ENCODE data around the gene NLGN4Y.

NLGN4Y gene

GRCh38 chrY:14536703-14537102 is 12.4 kb downstream of the NLGN4Y start:
- TF ChIP-seq ZC3H10 (CRISPR knock-in tag; IDR thresholded peaks at IDR 0.05) = no peak
- TF ChIP-seq BACH2 (CRISPR knock-in tag; IDR thresholded peaks at IDR 0.05; ENCODE audit: borderline replicate concordance) = no peak
- TF ChIP-seq ESRRG (CRISPR knock-in tag; IDR thresholded peaks at IDR 0.05) = no peak
- no peak for TF ChIP-seq TOX (CRISPR knock-in tag; IDR thresholded peaks at IDR 0.05; ENCODE audit: borderline replicate concordance)
- TF ChIP-seq CREB5 (CRISPR knock-in tag; IDR thresholded peaks at IDR 0.05; ENCODE audit: low read depth) = no peak
- no peak for TF ChIP-seq ZNF8 (CRISPR knock-in tag; IDR thresholded peaks at IDR 0.05)
- TF ChIP-seq RARB (CRISPR knock-in tag; IDR thresholded peaks at IDR 0.05) = no peak
- TF ChIP-seq CSRNP3 (CRISPR knock-in tag; IDR thresholded peaks at IDR 0.05) = no peak
- no peak for TF ChIP-seq ZNF565 (CRISPR knock-in tag; conservative IDR thresholded peaks at IDR 0.05; ENCODE audit: low read depth)
- TF ChIP-seq PATZ1 (CRISPR knock-in tag; IDR thresholded peaks at IDR 0.05; ENCODE audit: borderline replicate concordance) = no peak
- TF ChIP-seq ZNF70 (CRISPR knock-in tag; IDR thresholded peaks at IDR 0.05) = no peak
- TF ChIP-seq TCF4 (CRISPR knock-in tag; IDR thresholded peaks at IDR 0.05; ENCODE audit: borderline replicate concordance) = no peak
- no peak for TF ChIP-seq CSDC2 (CRISPR knock-in tag; IDR thresholded peaks at IDR 0.05)
- no peak for ATAC-seq

- TF ChIP-seq CSDC2 (CRISPR knock-in tag; IDR thresholded peaks at IDR 0.05) (no peak), CREB5 (CRISPR knock-in tag; IDR thresholded peaks at IDR 0.05; ENCODE audit: low read depth) (no peak), ZNF70 (CRISPR knock-in tag; IDR thresholded peaks at IDR 0.05) (no peak), TOX (CRISPR knock-in tag; IDR thresholded peaks at IDR 0.05; ENCODE audit: borderline replicate concordance) (no peak), OSR1 (CRISPR knock-in tag; IDR thresholded peaks at IDR 0.05) (no peak), BACH2 (CRISPR knock-in tag; IDR thresholded peaks at IDR 0.05; ENCODE audit: borderline replicate concordance) (no peak), PPARA (CRISPR knock-in tag; IDR thresholded peaks at IDR 0.05; ENCODE audit: borderline replicate concordance) (no peak), ZFP3 (CRISPR knock-in tag; IDR thresholded peaks at IDR 0.05) (no peak), TSHZ2 (CRISPR knock-in tag; IDR thresholded peaks at IDR 0.05) (no peak), ZC3H10 (CRISPR knock-in tag; IDR thresholded peaks at IDR 0.05) (no peak), RARB (CRISPR knock-in tag; IDR thresholded peaks at IDR 0.05) (no peak), ZFP30 (CRISPR knock-in tag; IDR thresholded peaks at IDR 0.05) (no peak), ESRRG (CRISPR knock-in tag; IDR thresholded peaks at IDR 0.05) (no peak)
- ATAC-seq = no peak
Measured at GRCh38 chrY:14543506-14543905, 19.2 kb downstream of the NLGN4Y start.

GRCh38 chrY:14581294-14581693 is 57.0 kb downstream of the NLGN4Y start:
- TF ChIP-seq ISL1 (CRISPR knock-in tag; IDR thresholded peaks at IDR 0.05) (no peak), PPARA (CRISPR knock-in tag; IDR thresholded peaks at IDR 0.05; ENCODE audit: borderline replicate concordance) (no peak), ZNF565 (CRISPR knock-in tag; conservative IDR thresholded peaks at IDR 0.05; ENCODE audit: low read depth) (no peak), SNAI2 (CRISPR knock-in tag; IDR thresholded peaks at IDR 0.05) (no peak), CSRNP3 (CRISPR knock-in tag; IDR thresholded peaks at IDR 0.05) (no peak), ZNF8 (CRISPR knock-in tag; IDR thresholded peaks at IDR 0.05) (no peak), POU6F1 (CRISPR knock-in tag; IDR thresholded peaks at IDR 0.05; ENCODE audit: borderline replicate concordance, low read depth) (no peak), CREB5 (CRISPR knock-in tag; IDR thresholded peaks at IDR 0.05; ENCODE audit: low read depth) (no peak)
- no peak for ATAC-seq

All from SK-N-SH treated with all-trans-retinoic acid at 6 μM for 48 hours (cell line).